Choroid plexus epithelial cell (primary cell): ENCODE measurements around the gene BTBD6.

ENCODE experiments used
- DNase-seq: peaks from one replicate; pipeline ENCODE4 v3.0.0-alpha.2; 2010; ENCODE audit warnings: low read depth
- H3K4me3 ChIP-seq: 2 replicates; pipeline ENCODE4 v1.5.1; 2011; ENCODE audit warnings: low read depth, mild to moderate bottlenecking, control low read depth, low read length, moderate library complexity
- TF ChIP-seq, protein P1 (sequence below): conservative IDR thresholded peaks from 2 replicates; pipeline ENCODE4 v1.5.1; 2011; ENCODE audit warnings: low read depth, mild to moderate bottlenecking, control low read depth, inconsistent platforms, low read length, moderate library complexity

The BTBD6 gene

DNA sequence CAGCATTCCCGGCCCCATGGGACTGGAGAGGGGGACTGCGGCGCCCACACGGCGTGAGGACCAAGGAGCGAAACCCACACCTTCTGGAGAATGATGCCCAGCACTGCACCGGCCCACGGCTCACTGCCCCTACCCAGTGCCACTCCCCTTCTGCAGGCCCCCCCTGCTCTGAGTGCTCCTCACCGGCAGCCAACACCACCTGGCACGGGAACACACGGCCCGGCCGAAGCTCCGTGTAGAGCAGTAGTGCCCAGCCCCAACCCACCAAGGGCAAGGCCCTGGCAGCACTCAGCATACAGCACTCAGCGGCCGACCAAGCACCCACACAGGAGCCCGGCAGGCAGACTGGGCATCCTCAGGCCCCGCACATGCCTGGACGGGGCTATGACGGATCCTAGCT is 13.4 kb downstream of the BTBD6 start:
- no peak for DNase-seq
- H3K4me3 ChIP-seq = no peak overlapping the region
- TF ChIP-seq, protein P1, sequence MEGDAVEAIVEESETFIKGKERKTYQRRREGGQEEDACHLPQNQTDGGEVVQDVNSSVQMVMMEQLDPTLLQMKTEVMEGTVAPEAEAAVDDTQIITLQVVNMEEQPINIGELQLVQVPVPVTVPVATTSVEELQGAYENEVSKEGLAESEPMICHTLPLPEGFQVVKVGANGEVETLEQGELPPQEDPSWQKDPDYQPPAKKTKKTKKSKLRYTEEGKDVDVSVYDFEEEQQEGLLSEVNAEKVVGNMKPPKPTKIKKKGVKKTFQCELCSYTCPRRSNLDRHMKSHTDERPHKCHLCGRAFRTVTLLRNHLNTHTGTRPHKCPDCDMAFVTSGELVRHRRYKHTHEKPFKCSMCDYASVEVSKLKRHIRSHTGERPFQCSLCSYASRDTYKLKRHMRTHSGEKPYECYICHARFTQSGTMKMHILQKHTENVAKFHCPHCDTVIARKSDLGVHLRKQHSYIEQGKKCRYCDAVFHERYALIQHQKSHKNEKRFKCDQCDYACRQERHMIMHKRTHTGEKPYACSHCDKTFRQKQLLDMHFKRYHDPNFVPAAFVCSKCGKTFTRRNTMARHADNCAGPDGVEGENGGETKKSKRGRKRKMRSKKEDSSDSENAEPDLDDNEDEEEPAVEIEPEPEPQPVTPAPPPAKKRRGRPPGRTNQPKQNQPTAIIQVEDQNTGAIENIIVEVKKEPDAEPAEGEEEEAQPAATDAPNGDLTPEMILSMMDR = no peak

DNA sequence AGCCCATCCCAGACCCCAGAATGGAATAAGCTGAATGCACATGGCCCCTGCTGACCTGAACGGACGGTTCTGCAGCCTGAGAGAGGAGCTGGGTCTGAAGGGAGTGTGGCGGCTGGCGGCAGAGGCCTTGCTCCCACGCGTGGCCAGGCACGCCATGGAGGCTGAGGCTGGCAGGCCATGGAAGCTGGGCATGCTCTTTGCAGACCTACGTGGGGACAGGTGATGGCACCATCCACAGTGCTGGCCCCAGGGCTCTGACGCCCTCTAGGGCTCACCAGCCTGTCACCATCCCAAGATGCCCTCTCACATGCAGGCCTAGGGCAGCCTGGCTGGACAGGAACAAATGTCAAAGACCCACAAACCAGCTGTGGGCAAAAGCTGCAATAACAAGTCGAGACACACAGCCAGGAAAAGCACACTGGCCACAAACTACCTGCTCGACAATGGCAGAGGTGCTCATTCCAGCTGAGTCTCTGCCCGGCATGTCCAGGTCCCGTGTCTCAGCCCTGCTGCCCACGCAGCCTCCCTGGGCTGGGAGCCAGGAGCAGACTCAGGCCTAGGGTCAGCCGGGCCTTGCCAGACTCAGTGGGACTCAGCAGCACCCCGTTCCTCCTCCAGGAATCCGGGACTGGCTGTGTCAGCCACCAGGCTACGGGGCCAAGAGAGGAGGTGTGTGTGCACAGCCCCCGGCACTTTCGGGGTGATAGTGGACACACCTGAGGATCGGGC is 19.7 kb downstream of the BTBD6 start:
- TF ChIP-seq, protein P1 = no peak
- no peak overlapping the region for H3K4me3 ChIP-seq
- no peak for DNase-seq

DNA sequence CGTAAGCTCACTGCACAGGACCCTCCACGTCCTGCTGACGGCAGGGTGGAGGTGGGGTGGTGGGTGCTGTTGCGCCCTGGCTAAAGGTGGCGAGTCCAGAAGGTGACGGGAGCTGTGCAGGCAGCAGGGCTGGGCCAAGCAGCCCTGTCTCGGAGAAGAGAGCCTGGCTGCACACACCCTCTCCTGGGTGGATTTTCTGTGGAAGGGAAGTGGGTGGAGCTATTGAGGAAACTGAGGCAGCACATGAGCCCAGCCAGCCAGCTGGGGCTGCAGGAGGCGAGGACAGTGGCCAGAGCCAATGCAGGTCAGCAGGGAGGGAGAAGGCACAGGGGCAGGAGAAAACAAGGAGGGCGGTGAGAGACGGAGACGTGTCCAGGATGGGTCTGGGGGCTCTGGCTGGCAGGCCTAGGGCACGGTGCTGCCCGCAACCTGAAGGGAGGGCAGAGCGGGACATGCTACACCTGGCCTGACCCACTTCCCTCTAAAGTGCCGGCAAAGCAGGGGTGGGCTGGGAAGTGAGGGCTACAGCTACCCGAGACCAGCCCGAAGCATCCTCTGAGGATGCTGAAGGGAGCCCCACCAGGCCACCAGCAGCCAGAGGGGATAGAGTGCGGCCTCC is 20.5 kb downstream of the BTBD6 start:
- DNase-seq = no peak
- TF ChIP-seq, protein P1 = no peak
- no peak overlapping the region for H3K4me3 ChIP-seq

DNA sequence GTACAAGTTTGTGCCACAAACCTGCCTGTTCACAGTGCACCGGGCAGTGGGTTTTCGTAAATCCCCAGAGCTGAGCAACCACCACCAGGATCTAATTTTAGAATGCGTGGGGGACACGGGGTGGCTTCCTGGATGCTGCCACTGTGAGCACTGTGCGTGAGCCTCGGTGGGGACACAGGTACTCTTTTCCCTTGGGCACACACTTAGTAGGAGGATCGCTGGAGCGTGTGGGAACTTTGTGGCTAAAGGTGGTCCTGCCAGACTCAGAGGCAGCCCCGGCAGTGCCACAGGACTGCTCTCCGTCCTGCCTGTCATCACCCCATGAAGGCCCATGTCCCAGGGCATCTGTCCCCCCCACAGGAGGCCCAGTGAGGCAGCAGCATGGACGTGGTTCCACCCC is 21.1 kb downstream of the BTBD6 start:
- TF ChIP-seq, protein P1 = no peak

DNA sequence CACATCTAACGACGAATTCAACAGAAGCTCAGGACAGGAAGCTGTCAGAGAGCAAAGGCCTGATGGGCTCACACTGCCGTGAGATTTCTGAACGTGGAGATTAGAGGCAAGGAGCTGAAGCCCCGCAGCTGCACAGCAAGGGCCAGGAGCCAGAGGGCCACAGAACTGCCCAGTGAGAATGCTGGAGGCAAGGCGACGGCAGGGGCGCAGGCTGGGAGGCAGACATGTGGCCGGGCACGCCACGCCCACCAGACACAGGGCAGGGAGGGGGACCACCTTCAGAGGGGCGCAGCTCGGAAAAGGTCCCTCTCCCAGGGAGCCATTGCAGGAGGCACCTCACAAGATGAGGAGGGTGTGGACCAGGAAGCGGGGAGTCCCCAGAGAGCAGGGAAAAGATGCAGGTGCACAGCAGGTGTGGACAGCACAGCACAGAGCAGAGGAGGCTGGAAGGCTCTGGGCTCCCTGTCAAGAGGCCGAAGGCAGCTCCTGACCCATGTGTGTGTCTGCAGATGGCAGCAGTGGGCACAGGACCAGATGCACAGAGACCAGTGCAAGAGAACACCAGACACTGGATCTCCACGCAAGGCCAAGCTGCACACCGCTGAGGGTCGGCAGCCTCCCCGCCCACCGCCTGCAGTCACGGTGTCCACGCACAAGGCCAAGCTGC is 23.0 kb downstream of the BTBD6 start:
- DNase-seq = no peak
- H3K4me3 ChIP-seq = no peak overlapping the region
- TF ChIP-seq, protein P1 = no peak

More for the DNA sequence above, 21.1 kb downstream of the BTBD6 start:
- H3K4me3 ChIP-seq = no peak overlapping the region
- no peak for DNase-seq

DNA sequence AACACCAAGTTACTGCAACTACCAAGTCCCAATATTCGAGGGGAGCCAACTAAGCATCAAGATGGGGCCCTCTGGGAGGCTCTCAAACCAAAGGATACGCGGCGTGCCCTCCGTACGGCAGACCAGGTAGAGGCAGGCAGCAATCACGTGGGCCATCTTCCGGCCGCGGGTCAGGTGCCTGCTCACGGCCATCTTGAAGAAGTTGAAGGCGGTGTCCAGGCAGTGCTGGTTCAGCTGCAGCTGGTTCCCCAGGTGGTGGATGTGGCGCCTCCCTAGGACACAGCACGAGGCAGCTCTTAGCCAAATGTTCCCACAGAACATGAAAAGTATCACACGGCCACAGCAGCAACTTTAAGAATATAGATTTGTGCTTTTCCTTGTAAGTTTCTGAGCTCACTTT is 24.3 kb downstream of the BTBD6 start:
- no peak for DNase-seq
- TF ChIP-seq, protein P1 = no peak
- H3K4me3 ChIP-seq = no peak overlapping the region
